CD4-positive, alpha-beta T cell (primary cell): ENCODE measurements around the gene SCO2. TPM values are rescaled to one million over a fixed set of nuclear protein-coding genes. Genes with fewer than 3 reads are reported as not detected.

Source experiments
- ATAC-seq: fragments of 200-7000 bp; cut with Tn5 transposase; one replicate; pipeline ENCODE4 v1.10.0; 2022; ENCODE audit warnings: mild to moderate bottlenecking; ENCODE audit not compliant: poor library complexity
- CTCF ChIA-PET: fragments of 350-600 bp; sonication (Branson Sonifier 250); formaldehyde crosslinking; loops from one replicate; lab custom pipeline; 2021; ENCODE audit warnings: antibody characterized with exemption, inconsistent platforms; lab: Charles Lee
- POLR2A ChIA-PET: fragments of 350-600 bp; sonication (Branson Sonifier 250); formaldehyde crosslinking; loops from one replicate; lab custom pipeline; 2021; ENCODE audit warnings: antibody characterized with exemption, inconsistent platforms; lab: Charles Lee
- DNase-seq, 14 experiments: peaks; one replicate each; pipeline ENCODE4 v3.0.0-alpha.2; 2013 to 2020; ENCODE audit warnings: mixed read lengths in 2 of 14
- H3K27ac ChIP-seq, 2 donors: one replicate each; pipeline versions ENCODE4 v1.5.1 to v1.7.0; 2013; ENCODE audit warnings: low read length in 2 of 2, low read depth in 1 of 2, mild to moderate bottlenecking in 1 of 2
- H3K27me3 ChIP-seq, 2 experiments: 1 replicate in 1 of 2; 2 replicates in 1 of 2; pipeline versions ENCODE4 v1.6.1 to v1.7.0; 2013; ENCODE audit warnings: low read length in 2 of 2, control low read depth in 1 of 2, mild to moderate bottlenecking in 1 of 2, moderate library complexity in 1 of 2; ENCODE audit not compliant: insufficient read depth in 2 of 2, control insufficient read depth in 1 of 2
- H3K36me3 ChIP-seq: one replicate; pipeline ENCODE4 v1.6.1; 2013; ENCODE audit warnings: low read length, control low read depth; ENCODE audit not compliant: insufficient read depth
- H3K4me1 ChIP-seq: one replicate; pipeline ENCODE4 v1.6.1; 2013; ENCODE audit warnings: low read length, control low read depth; ENCODE audit not compliant: insufficient read depth
- H3K4me3 ChIP-seq: one replicate; pipeline ENCODE4 v1.5.1; 2013; ENCODE audit warnings: mild to moderate bottlenecking, low read length, moderate library complexity
- H3K9me3 ChIP-seq, 2 experiments: 1 replicate in 1 of 2; 2 replicates in 1 of 2; pipeline versions ENCODE4 v1.6.1 to v1.7.0; 2013; ENCODE audit warnings: low read length in 2 of 2, mild to moderate bottlenecking in 2 of 2, control low read depth in 1 of 2, moderate library complexity in 1 of 2; ENCODE audit not compliant: control insufficient read depth in 1 of 2, insufficient read depth in 1 of 2
- H3K27ac Mint-ChIP-seq: one replicate; pipeline ENCODE4 v1.8.0; 2020; ENCODE audit warnings: mixed read lengths
- H3K27me3 Mint-ChIP-seq: one replicate; pipeline ENCODE4 v1.8.0; 2021; ENCODE audit warnings: mixed read lengths
- H3K36me3 Mint-ChIP-seq: one replicate; pipeline ENCODE4 v1.8.0; 2021; ENCODE audit warnings: low read depth, mixed read lengths
- H3K4me1 Mint-ChIP-seq: one replicate; pipeline ENCODE4 v1.8.0; 2021; ENCODE audit warnings: low read depth, mixed read lengths
- H3K4me3 Mint-ChIP-seq: one replicate; pipeline ENCODE4 v1.8.0; 2020; ENCODE audit warnings: mild to moderate bottlenecking, mixed read lengths
- H3K9me3 Mint-ChIP-seq: one replicate; pipeline ENCODE4 v1.8.0; 2020; ENCODE audit warnings: mixed read lengths
- CTCF ChIP-seq: fragments of 200-600 bp; IDR thresholded peaks from one replicate; pipeline ENCODE4 v1.8.0; 2022; ENCODE audit warnings: antibody characterized with exemption, mild to moderate bottlenecking
- intact Hi-C, 2 experiments: fragments of 100-400 bp; cut with DNase I in 1 of 2; cut with micrococcal nuclease in 1 of 2; formaldehyde crosslinking; loops; one replicate each; pipeline versions ENCODE4 v1.15.1 to v1.9.0; 2023 to 2025; cut with DNase I, micrococcal nuclease
- total RNA-seq, 174 experiments: library from RNA in 2 of 174; stranded (reverse) in 2 of 174; gene quantifications; one replicate each; pipeline ENCODE4 v1.2.3 and lab custom pipeline; 2021 to 2026

SCO2 gene
- total RNA-seq, 2 experiments from 2014 or later = 0.61 to 5.6 TPM

DNA sequence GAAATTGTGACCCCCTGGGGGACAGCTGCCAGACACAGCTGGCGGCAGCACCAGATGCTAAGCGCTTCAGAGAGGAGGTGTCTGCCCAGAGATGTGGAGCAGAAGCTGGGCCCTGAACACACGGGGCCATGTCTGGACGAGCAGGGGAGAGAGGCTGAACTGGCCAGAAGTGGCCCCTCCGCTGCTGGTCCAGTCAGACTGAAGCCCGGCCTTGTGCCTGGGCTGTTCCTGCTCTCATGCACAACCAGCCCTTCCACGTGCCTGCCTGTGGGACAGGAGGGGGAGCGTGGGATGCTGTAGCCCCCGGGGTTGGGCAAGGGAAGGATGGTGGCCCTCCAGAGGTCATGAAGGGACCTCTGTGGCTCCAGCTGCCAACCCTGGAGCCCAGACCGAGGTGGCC lies 42.3 kb downstream of the SCO2 start:
- no peaks in the 10 kb centered on the region for H3K9me3 ChIP-seq
- no peak for DNase-seq
- H3K36me3 Mint-ChIP-seq = no peaks in the 10 kb centered on the region
- H3K4me3 Mint-ChIP-seq = peak overlapping the region; percentile 45
- H3K27ac ChIP-seq = no peak overlapping the region
- peaks cover 13% of the 10 kb centered on the region for H3K4me1 Mint-ChIP-seq
- TF ChIP-seq CTCF = no peak
- peaks cover 0 to 2% of the 10 kb centered on the region in 2 experiments for H3K27me3 ChIP-seq
- H3K27me3 Mint-ChIP-seq = no peaks in the 10 kb centered on the region
- CTCF ChIA-PET = interaction anchor here (0.7 kb wide), 1 partner anchor 42 kb away, joined by 4 read pairs; the partner anchor contains the start of gene SCO2
- H3K36me3 ChIP-seq = no peaks in the 10 kb centered on the region
- ATAC-seq = no peak
- H3K27ac Mint-ChIP-seq = no peak overlapping the region
- peaks cover 19% of the 10 kb centered on the region for H3K4me1 ChIP-seq
- intact Hi-C loops = no loop called here
- POLR2A ChIA-PET = interaction anchor here (0.8 kb wide), 1 partner anchor 13 kb away, joined by 3 read pairs; no protein-coding TSS in a partner anchor
- no peak overlapping the region for H3K4me3 ChIP-seq
- no peaks in the 10 kb centered on the region for H3K9me3 Mint-ChIP-seq

DNA sequence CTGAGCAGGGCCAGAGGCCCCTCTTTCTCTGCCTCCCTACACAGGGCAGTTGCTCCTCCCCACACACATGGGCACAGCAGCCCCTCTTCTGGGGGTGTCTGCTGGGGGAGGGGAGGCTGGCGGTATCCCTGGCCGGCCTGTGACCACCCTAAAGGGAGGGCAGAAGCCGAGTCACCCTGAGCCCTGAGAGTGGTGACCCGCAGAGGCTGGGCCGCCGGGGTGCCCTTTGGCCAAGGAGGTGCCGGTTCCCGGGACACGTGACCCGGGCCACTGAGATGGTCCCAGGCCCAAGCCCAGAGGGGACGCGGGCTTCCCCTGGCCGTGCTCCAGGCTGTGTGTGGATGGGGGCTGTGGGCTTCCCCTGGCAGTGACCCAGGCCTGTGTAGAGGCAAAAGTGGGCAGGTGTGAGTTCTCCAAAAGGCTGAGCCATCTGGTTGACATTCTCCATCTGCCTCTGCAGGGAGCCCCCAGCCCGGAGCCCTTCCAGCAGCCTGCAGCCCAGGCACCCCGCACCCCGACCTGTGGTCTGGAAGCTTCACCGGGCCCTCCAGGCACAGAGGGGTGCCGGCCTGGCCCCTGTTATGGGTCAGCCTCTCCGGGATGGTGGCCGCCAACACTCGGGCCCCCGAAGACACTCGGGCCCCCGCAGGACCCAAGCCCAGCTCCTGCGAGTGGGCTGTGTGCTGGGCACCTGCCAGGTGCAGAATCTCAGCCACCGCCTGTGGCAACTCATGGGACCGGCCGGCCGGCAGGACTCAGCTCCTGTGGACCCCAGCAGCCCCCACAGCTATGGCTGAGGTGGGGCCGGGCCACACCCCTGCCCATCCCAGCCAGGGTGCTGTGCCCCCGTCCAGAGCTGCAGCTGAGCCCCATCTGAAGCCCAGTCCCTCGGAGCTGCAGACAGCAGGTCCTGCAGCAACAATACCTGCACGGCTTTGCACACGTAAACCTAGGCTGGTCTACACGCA lies 43.0 kb downstream of the SCO2 start:
- Mint-ChIP-seq H3K4me3 (peak overlapping the region; percentile 67), H3K36me3 (no peaks in the 10 kb centered on the region), H3K9me3 (no peaks in the 10 kb centered on the region), H3K4me1 (peaks cover 13% of the 10 kb centered on the region), H3K27ac (no peak overlapping the region), H3K27me3 (no peaks in the 10 kb centered on the region)
- ChIA-PET CTCF (interaction anchor here (0.7 to 1.0 kb wide), 2 partner anchors 43 to 44 kb away, joined by 3 to 4 read pairs; partner anchors contain the start of gene SCO2), POLR2A (interaction anchor here (0.8 to 2.0 kb wide), 4 partner anchors 12 to 44 kb away, joined by 3 to 8 read pairs (median 4); partner anchors contain the start of genes LMF2 and NCAPH2)
- no peak overlapping the region for H3K27ac ChIP-seq
- H3K4me1 ChIP-seq = peaks cover 19% of the 10 kb centered on the region
- DNase-seq (no peak), ATAC-seq (no peak)
- H3K9me3 ChIP-seq = no peaks in the 10 kb centered on the region
- H3K4me3 ChIP-seq = peak overlapping the region; percentile 47
- intact Hi-C loops = no loop called here
- H3K27me3 ChIP-seq = peaks cover 0 to 2% of the 10 kb centered on the region in 2 experiments
- no peak for TF ChIP-seq CTCF
- no peaks in the 10 kb centered on the region for H3K36me3 ChIP-seq

- no peak for TF ChIP-seq CTCF
- Histone ChIP-seq H3K4me1 (peaks cover 17% of the 10 kb centered on the region), H3K9me3 (no peaks in the 10 kb centered on the region), H3K27ac (no peak within 1 kb of the TSS), H3K27me3 (peaks cover 0 to 2% of the 10 kb centered on the region in 2 experiments), H3K4me3 (peak within 1 kb of the TSS; percentile 47), H3K36me3 (no peaks in the 10 kb centered on the region)
- ChIA-PET POLR2A (interaction anchor here (1.0 to 2.0 kb wide), 3 partner anchors 11 to 45 kb away, joined by 3 to 8 read pairs (median 5); partner anchors contain the start of genes LMF2 and NCAPH2), CTCF (interaction anchor here (1.0 kb wide), 1 partner anchor 45 kb away, joined by 3 read pairs; no protein-coding TSS in a partner anchor)
- H3K4me3 Mint-ChIP-seq = peak within 1 kb of the TSS; percentile 81
- H3K27me3 Mint-ChIP-seq = no peaks in the 10 kb centered on the region
- peak within 1 kb of the TSS; percentile 30 for H3K27ac Mint-ChIP-seq
- intact Hi-C loops = no loop called here
- H3K9me3 Mint-ChIP-seq = no peaks in the 10 kb centered on the region
- peaks cover 13% of the 10 kb centered on the region for H3K4me1 Mint-ChIP-seq
- DNase-seq = peak; percentile 43 to 85 (median 65)
- peak; percentile 86 for ATAC-seq
- H3K36me3 Mint-ChIP-seq = no peaks in the 10 kb centered on the region
Measured at GRCh38 chr22:50481440-50482106, 43.8 kb downstream of the SCO2 start, which contains the start of gene ADM2. TSS of gene ADM2 (plus strand) at chr22:50481543. CDS start at chr22:50481848, 305 bp downstream.
